RWPE2 (cell line): ENCODE measurements around the gene PRM3.

Experiments used
- ATAC-seq: fragments of 200-7000 bp; cut with Tn5 transposase; 3 replicates; pipeline ENCODE4 v1.9.1; 2021; ENCODE audit warnings: low read depth
- DNase-seq: peaks from one replicate; pipeline ENCODE4 v3.0.0-alpha.2; 2020; ENCODE audit warnings: low spot score
- H3K27ac ChIP-seq: fragments of 450-650 bp; 2 replicates; pipeline ENCODE4 v1.5.1; 2017; ENCODE audit warnings: mild to moderate bottlenecking; ENCODE audit not compliant: poor library complexity, severe bottlenecking
- H3K27me3 ChIP-seq: fragments of 250-450 bp; sonication (Bioruptor Pico); 2 replicates; pipeline ENCODE4 v1.5.1; 2021; ENCODE audit warnings: mild to moderate bottlenecking, moderate library complexity; ENCODE audit not compliant: insufficient read depth, poor library complexity, severe bottlenecking
- H3K36me3 ChIP-seq: fragments of 250-450 bp; sonication (Bioruptor Pico); 2 replicates; pipeline ENCODE4 v1.5.1; 2020; ENCODE audit warnings: low read depth, mild to moderate bottlenecking, moderate library complexity
- H3K4me1 ChIP-seq: fragments of 250-450 bp; sonication (Bioruptor Pico); 2 replicates; pipeline ENCODE4 v1.5.1; 2021; ENCODE audit warnings: mild to moderate bottlenecking, moderate library complexity; ENCODE audit not compliant: insufficient read depth, poor library complexity, severe bottlenecking
- H3K4me3 ChIP-seq: fragments of 250-450 bp; sonication (Bioruptor Pico); 2 replicates; pipeline ENCODE4 v1.5.1; 2021; ENCODE audit warnings: mild to moderate bottlenecking, moderate library complexity; ENCODE audit not compliant: severe bottlenecking
- H3K9me3 ChIP-seq: fragments of 250-450 bp; sonication (Bioruptor Pico); 2 replicates; pipeline ENCODE4 v1.5.1; 2021; ENCODE audit warnings: mild to moderate bottlenecking, moderate library complexity; ENCODE audit not compliant: severe bottlenecking
- CTCF ChIP-seq: fragments of 450-650 bp; IDR thresholded peaks from one replicate; pipeline ENCODE4 v1.5.1; 2017; ENCODE audit warnings: mild to moderate bottlenecking, moderate library complexity; ENCODE audit not compliant: poor library complexity, severe bottlenecking

Gene PRM3

GRCh38 chr16:11278681-11279628 is 5.5 kb upstream of the PRM3 start:
- Histone ChIP-seq H3K27me3 (no peaks in the 10 kb centered on the region), H3K4me3 (no peak overlapping the region), H3K27ac (no peak overlapping the region), H3K4me1 (no peaks in the 10 kb centered on the region), H3K36me3 (no peaks in the 10 kb centered on the region), H3K9me3 (no peaks in the 10 kb centered on the region)
- TF ChIP-seq CTCF = no peak
- ATAC-seq = no peak
- DNase-seq = no peak

DNA sequence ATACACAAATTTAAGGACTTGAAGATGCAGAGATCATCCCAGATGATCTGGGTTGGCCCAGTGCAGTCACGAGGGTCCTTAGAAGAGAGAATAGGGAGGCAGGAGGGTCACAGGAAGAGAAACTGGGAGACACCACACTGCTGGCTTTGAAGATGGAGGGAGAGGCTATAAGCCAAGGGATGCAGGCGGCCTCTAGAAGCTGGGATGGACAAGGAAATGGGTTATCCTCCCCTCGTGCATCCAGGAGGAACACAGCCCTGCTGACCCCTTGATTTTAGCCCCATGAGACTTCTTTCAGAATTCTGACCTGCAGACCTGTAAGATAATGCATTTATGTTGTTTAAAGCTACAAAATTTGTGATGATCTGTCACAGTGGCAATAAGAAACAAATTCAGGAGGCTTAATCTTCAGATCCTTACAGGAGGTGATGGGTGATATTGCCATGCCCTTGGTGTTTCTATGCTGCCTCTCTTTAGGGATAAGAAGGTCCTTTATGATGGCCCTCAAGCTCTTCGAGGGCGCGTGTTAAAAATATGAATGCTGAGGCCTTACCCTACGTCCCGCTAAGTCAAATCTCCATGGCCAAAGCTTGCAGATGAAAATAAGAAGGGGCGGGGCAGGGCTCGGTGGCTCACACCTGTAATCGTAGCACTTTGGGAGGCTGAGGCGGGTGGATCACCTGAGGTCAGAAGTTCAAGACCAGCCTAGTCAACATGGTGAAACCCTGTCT is 4.3 kb upstream of the PRM3 start:
- H3K4me1 ChIP-seq = peaks cover under 1% of the 10 kb centered on the region

DNA sequence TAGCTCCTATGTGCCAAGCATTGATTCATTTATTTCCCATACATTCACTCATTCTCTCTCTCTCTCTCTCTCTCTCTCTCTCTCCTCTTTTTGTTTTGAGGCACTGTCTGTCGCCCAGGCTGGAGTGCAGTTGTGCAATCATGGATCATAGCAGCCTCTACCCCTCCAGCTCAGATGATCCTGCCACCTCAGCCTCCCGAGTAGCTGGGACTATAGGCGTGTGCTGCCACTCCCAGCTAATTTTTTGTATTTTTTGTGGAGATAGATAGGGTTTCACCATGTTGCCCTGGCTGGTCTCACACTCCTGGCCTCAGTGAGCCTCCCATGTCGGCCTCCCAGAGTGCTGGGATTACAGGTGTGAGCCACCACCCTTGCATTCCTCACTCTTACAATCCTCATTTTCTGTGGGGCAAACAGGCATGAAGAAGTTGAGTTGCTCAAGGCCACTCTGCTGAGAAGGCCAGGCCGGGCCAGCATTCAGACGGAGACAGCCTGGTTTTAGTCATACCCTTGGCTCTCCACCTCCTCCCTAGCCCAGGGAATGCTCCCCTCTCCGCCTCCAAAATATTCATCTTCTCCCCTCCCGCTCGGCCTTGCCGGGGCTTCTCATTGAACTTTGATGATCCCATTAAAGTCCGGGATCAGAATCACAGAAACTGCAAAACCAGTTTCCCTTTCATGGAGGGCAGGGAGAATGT is 3.6 kb upstream of the PRM3 start:
- ATAC-seq = no peak
- no peak overlapping the region for H3K27ac ChIP-seq
- H3K9me3 ChIP-seq = no peaks in the 10 kb centered on the region
- H3K36me3 ChIP-seq = no peaks in the 10 kb centered on the region
- peaks cover 3% of the 10 kb centered on the region for H3K4me1 ChIP-seq
- TF ChIP-seq CTCF = no peak
- H3K4me3 ChIP-seq = no peak overlapping the region
- no peaks in the 10 kb centered on the region for H3K27me3 ChIP-seq
- DNase-seq = no peak

More for the DNA sequence above, 4.3 kb upstream of the PRM3 start:
- H3K27ac ChIP-seq = no peak overlapping the region
- no peak for DNase-seq
- no peak for ATAC-seq
- no peaks in the 10 kb centered on the region for H3K9me3 ChIP-seq
- no peaks in the 10 kb centered on the region for H3K36me3 ChIP-seq
- no peaks in the 10 kb centered on the region for H3K27me3 ChIP-seq
- no peak overlapping the region for H3K4me3 ChIP-seq
- no peak for TF ChIP-seq CTCF

GRCh38 chr16:11276143-11276895 is 2.9 kb upstream of the PRM3 start, which contains the start of gene PRM2:
Gene PRM2 (minus strand): TSS chr16:11276480. CDS start chr16:11276370, 110 bp downstream.
- ATAC-seq (no peak), DNase-seq (no peak)
- Histone ChIP-seq H3K27ac (no peak within 1 kb of the TSS), H3K27me3 (no peaks in the 10 kb centered on the region), H3K36me3 (no peaks in the 10 kb centered on the region), H3K4me1 (peaks cover 3% of the 10 kb centered on the region), H3K4me3 (no peak within 1 kb of the TSS), H3K9me3 (no peaks in the 10 kb centered on the region)
- TF ChIP-seq CTCF = no peak
